ENCODE data around the gene LINGO3.

DNA sequence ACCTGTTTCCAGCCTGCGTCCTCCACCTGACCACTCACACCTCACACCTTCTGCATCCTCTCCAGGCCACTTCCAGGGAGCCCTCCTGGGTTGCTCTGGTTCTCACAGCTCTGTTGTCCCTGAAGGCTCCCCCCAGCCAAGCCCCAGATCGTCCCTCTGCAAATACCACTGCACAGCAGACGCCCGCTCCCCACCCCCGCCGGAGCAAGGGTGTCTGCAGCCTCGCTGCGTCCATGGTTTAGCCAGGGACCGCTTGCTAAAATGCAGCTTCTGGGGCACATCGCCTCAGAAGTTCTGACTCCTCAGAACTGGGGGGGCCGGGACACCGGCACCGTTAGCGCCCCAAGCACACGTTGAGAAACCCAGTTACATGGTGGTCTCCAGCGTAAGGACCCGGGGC, 983 bp downstream of the LINGO3 start:
- TF ChIP-seq, protein P1, sequence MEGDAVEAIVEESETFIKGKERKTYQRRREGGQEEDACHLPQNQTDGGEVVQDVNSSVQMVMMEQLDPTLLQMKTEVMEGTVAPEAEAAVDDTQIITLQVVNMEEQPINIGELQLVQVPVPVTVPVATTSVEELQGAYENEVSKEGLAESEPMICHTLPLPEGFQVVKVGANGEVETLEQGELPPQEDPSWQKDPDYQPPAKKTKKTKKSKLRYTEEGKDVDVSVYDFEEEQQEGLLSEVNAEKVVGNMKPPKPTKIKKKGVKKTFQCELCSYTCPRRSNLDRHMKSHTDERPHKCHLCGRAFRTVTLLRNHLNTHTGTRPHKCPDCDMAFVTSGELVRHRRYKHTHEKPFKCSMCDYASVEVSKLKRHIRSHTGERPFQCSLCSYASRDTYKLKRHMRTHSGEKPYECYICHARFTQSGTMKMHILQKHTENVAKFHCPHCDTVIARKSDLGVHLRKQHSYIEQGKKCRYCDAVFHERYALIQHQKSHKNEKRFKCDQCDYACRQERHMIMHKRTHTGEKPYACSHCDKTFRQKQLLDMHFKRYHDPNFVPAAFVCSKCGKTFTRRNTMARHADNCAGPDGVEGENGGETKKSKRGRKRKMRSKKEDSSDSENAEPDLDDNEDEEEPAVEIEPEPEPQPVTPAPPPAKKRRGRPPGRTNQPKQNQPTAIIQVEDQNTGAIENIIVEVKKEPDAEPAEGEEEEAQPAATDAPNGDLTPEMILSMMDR (IDR thresholded peaks at IDR 0.05), result no peak
- TF ChIP-seq MXD4 (CRISPR knock-in tag; IDR thresholded peaks at IDR 0.05; ENCODE audit: borderline replicate concordance) (no peak), TP53 (CRISPR knock-in tag; IDR thresholded peaks at IDR 0.05) (no peak), ZNF263 (CRISPR knock-in tag; IDR thresholded peaks at IDR 0.05; ENCODE audit: low read depth) (no peak), SOX15 (CRISPR knock-in tag; IDR thresholded peaks at IDR 0.05) (no peak), ESRRA (CRISPR knock-in tag; IDR thresholded peaks at IDR 0.05; ENCODE audit: borderline replicate concordance) (no peak), ETV6 (CRISPR knock-in tag; IDR thresholded peaks at IDR 0.05) (no peak), CREB1 (CRISPR knock-in tag; IDR thresholded peaks at IDR 0.05) (no peak), ZNF317 (CRISPR knock-in tag; IDR thresholded peaks at IDR 0.05; ENCODE audit: borderline replicate concordance, low read depth) (no peak), ZNF138 (CRISPR knock-in tag; conservative IDR thresholded peaks at IDR 0.05) (no peak)
- TF ChIP-seq, protein P2, sequence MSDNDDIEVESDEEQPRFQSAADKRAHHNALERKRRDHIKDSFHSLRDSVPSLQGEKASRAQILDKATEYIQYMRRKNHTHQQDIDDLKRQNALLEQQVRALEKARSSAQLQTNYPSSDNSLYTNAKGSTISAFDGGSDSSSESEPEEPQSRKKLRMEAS (CRISPR knock-in tag; IDR thresholded peaks at IDR 0.05), result no peak
- TF ChIP-seq, protein P3, sequence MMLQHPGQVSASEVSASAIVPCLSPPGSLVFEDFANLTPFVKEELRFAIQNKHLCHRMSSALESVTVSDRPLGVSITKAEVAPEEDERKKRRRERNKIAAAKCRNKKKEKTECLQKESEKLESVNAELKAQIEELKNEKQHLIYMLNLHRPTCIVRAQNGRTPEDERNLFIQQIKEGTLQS (CRISPR knock-in tag; conservative IDR thresholded peaks at IDR 0.05), result no peak
- TF ChIP-seq, protein P4, sequence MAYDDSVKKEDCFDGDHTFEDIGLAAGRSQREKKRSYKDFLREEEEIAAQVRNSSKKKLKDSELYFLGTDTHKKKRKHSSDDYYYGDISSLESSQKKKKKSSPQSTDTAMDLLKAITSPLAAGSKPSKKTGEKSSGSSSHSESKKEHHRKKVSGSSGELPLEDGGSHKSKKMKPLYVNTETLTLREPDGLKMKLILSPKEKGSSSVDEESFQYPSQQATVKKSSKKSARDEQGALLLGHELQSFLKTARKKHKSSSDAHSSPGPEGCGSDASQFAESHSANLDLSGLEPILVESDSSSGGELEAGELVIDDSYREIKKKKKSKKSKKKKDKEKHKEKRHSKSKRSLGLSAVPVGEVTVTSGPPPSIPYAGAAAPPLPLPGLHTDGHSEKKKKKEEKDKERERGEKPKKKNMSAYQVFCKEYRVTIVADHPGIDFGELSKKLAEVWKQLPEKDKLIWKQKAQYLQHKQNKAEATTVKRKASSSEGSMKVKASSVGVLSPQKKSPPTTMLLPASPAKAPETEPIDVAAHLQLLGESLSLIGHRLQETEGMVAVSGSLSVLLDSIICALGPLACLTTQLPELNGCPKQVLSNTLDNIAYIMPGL (CRISPR knock-in tag; IDR thresholded peaks at IDR 0.05), result no peak
